Neural progenitor cell (in vitro differentiated cells): ENCODE measurements around the gene PAFAH1B1. TPM values are rescaled to one million over a fixed set of nuclear protein-coding genes. Genes with fewer than 3 reads are reported as not detected.
"Not testable (repeated sequence)": the region's sequence is repeated elsewhere in the genome, so short reads cannot be mapped to it uniquely, and the experiment has no call there.

Experiments used
- DNase-seq: peaks from one replicate; pipeline ENCODE4 v3.0.0-alpha.2; 2016; ENCODE audit warnings: low spot score
- H2AFZ ChIP-seq: fragments of 200-600 bp; sonication (generic); replicated peaks from 2 replicates; pipeline ENCODE4 v1.6.1; 2016; ENCODE audit warnings: antibody characterized with exemption
- H3F3A ChIP-seq: fragments of 200-600 bp; sonication (generic); 2 replicates; pipeline ENCODE4 v1.6.1; 2016; ENCODE audit warnings: antibody characterized with exemption, low read depth
- H3K27ac ChIP-seq: fragments of 200-600 bp; sonication (generic); 2 replicates; pipeline ENCODE4 v1.5.1; 2016; ENCODE audit warnings: mild to moderate bottlenecking
- H3K27me3 ChIP-seq: fragments of 200-600 bp; sonication (generic); 2 replicates; pipeline ENCODE4 v1.6.1; 2016; ENCODE audit warnings: mild to moderate bottlenecking, moderate library complexity
- H3K36me3 ChIP-seq: fragments of 200-600 bp; sonication (generic); 2 replicates; pipeline ENCODE4 v1.5.1; 2016
- H3K4me1 ChIP-seq: fragments of 200-600 bp; sonication (generic); 2 replicates; pipeline ENCODE4 v1.6.1; 2016; ENCODE audit warnings: mixed run types
- H3K4me2 ChIP-seq: fragments of 200-600 bp; sonication (generic); 2 replicates; pipeline ENCODE4 v1.6.1; 2016
- H3K4me3 ChIP-seq: fragments of 200-600 bp; sonication (generic); 2 replicates; pipeline ENCODE4 v1.5.1; 2016
- H3K79me2 ChIP-seq: fragments of 200-600 bp; sonication (generic); 2 replicates; pipeline ENCODE4 v1.6.1; 2016; ENCODE audit warnings: low read depth
- H3K9ac ChIP-seq: fragments of 200-600 bp; sonication (generic); 2 replicates; pipeline ENCODE4 v1.6.1; 2016
- H3K9me3 ChIP-seq: fragments of 200-600 bp; sonication (generic); 2 replicates; pipeline ENCODE4 v1.5.1; 2016; ENCODE audit warnings: low read depth
- H4K20me1 ChIP-seq: fragments of 200-600 bp; sonication (generic); 2 replicates; pipeline ENCODE4 v1.6.1; 2016; ENCODE audit warnings: low read depth
- H3K27ac Mint-ChIP-seq: 3 replicates; pipeline ENCODE4 v1.8.0; 2021; ENCODE audit warnings: mixed read lengths
- H3K27me3 Mint-ChIP-seq: 2 replicates; pipeline ENCODE4 v1.8.0; 2022; ENCODE audit warnings: low read depth, mild to moderate bottlenecking, inconsistent platforms, moderate library complexity, mixed read lengths; ENCODE audit not compliant: insufficient read depth
- H3K36me3 Mint-ChIP-seq: 3 replicates; pipeline ENCODE4 v1.8.0; 2021; ENCODE audit warnings: mixed read lengths
- H3K4me1 Mint-ChIP-seq: 3 replicates; pipeline ENCODE4 v1.8.0; 2021; ENCODE audit warnings: mixed read lengths
- H3K4me3 Mint-ChIP-seq: 3 replicates; pipeline ENCODE4 v1.8.0; 2021; ENCODE audit warnings: mild to moderate bottlenecking, moderate library complexity, mixed read lengths
- H3K9me3 Mint-ChIP-seq: 3 replicates; pipeline ENCODE4 v1.8.0; 2020; ENCODE audit warnings: mixed read lengths
- CTCF ChIP-seq: fragments of 200-600 bp; sonication (generic); IDR thresholded peaks from 2 replicates; pipeline ENCODE4 v1.5.1; 2017; ENCODE audit warnings: antibody characterized with exemption, mild to moderate bottlenecking
- EZH2 ChIP-seq: fragments of 200-600 bp; sonication (generic); IDR thresholded peaks from 2 replicates; pipeline ENCODE4 v1.6.1; 2017; ENCODE audit warnings: antibody characterized with exemption, mild to moderate bottlenecking, moderate library complexity
- EZH2phosphoT487 ChIP-seq: fragments of 200-600 bp; sonication (generic); IDR thresholded peaks from 2 replicates; pipeline ENCODE4 v1.6.1; 2017; ENCODE audit warnings: antibody characterized with exemption
- total RNA-seq: library from RNA; depleted of rRNA; stranded (reverse); fragments of >200 nt; gene quantifications from 2 replicates; pipeline ENCODE4 v1.2.3, GENCODE V29; 2015; ENCODE audit warnings: low replicate concordance

Gene PAFAH1B1
- total RNA-seq, 1 donor from 2014 or later = 209 TPM

GRCh38 chr17:2697611-2698162 lies 104.2 kb downstream of the PAFAH1B1 start:
- Histone ChIP-seq H3K9me3 (no peaks in the 10 kb centered on the region), H3K27ac (no peak overlapping the region), H3K36me3 (no peaks in the 10 kb centered on the region), H3K4me3 (no peak overlapping the region), H3K4me1 (no peaks in the 10 kb centered on the region), H2AFZ (no peak overlapping the region), H3K79me2 (no peaks in the 10 kb centered on the region), H3K4me2 (no peak overlapping the region), H3F3A (no peaks in the 10 kb centered on the region), H4K20me1 (no peaks in the 10 kb centered on the region), H3K27me3 (no peaks in the 10 kb centered on the region), H3K9ac (no peak overlapping the region)
- Mint-ChIP-seq H3K4me1 (no peaks in the 10 kb centered on the region), H3K27me3 (peaks cover 2% of the 10 kb centered on the region), H3K36me3 (no peaks in the 10 kb centered on the region), H3K27ac (no peak overlapping the region), H3K4me3 (no peak overlapping the region), H3K9me3 (no peaks in the 10 kb centered on the region)
- no peak for DNase-seq
- no peak for TF ChIP-seq EZH2
- no peak for TF ChIP-seq CTCF
- no peak for TF ChIP-seq EZH2phosphoT487

- not testable (repeated sequence) for H3K9me3 Mint-ChIP-seq, H3F3A ChIP-seq, H3K4me2 ChIP-seq, H3K4me3 Mint-ChIP-seq, H3K4me1 ChIP-seq, H3K27me3 ChIP-seq, H3K36me3 ChIP-seq, H3K4me1 Mint-ChIP-seq, DNase-seq, H3K36me3 Mint-ChIP-seq, H3K27ac ChIP-seq, H3K9me3 ChIP-seq, H3K27ac Mint-ChIP-seq, H3K79me2 ChIP-seq, H3K27me3 Mint-ChIP-seq, H3K9ac ChIP-seq, H4K20me1 ChIP-seq, H2AFZ ChIP-seq, H3K4me3 ChIP-seq
Measured at GRCh38 chr17:2699216-2699805, 105.9 kb downstream of the PAFAH1B1 start.

- TF ChIP-seq EZH2 (no peak), EZH2phosphoT487 (no peak), CTCF (no peak)
- Mint-ChIP-seq H3K9me3 (no peaks in the 10 kb centered on the region), H3K4me3 (no peak overlapping the region), H3K27me3 (peaks cover 2% of the 10 kb centered on the region), H3K4me1 (peaks cover 2% of the 10 kb centered on the region), H3K36me3 (no peaks in the 10 kb centered on the region), H3K27ac (no peak overlapping the region)
- H2AFZ ChIP-seq = no peak overlapping the region
- H3K9ac ChIP-seq = no peak overlapping the region
- H3K4me1 ChIP-seq = peaks cover 6% of the 10 kb centered on the region
- H3K27me3 ChIP-seq = no peaks in the 10 kb centered on the region
- H4K20me1 ChIP-seq = peaks cover 4% of the 10 kb centered on the region
- no peaks in the 10 kb centered on the region for H3F3A ChIP-seq
- no peaks in the 10 kb centered on the region for H3K9me3 ChIP-seq
- H3K36me3 ChIP-seq = no peaks in the 10 kb centered on the region
- no peak overlapping the region for H3K4me2 ChIP-seq
- DNase-seq = no peak
- no peak overlapping the region for H3K4me3 ChIP-seq
- H3K79me2 ChIP-seq = no peaks in the 10 kb centered on the region
- no peak overlapping the region for H3K27ac ChIP-seq
Measured at GRCh38 chr17:2700030-2700490, 106.6 kb downstream of the PAFAH1B1 start.

- peaks cover 8% of the 10 kb centered on the region for H3K4me1 Mint-ChIP-seq
- H3K27ac Mint-ChIP-seq = no peak overlapping the region
- no peak for TF ChIP-seq EZH2
- no peak for TF ChIP-seq EZH2phosphoT487
- TF ChIP-seq CTCF = no peak
- H3K9me3 Mint-ChIP-seq = no peaks in the 10 kb centered on the region
- no peak overlapping the region for H3K4me3 ChIP-seq
- peaks cover 2% of the 10 kb centered on the region for H3K36me3 Mint-ChIP-seq
- H3K27me3 Mint-ChIP-seq = peaks cover 5% of the 10 kb centered on the region
- no peaks in the 10 kb centered on the region for H3K36me3 ChIP-seq
- no peak overlapping the region for H2AFZ ChIP-seq
- no peak overlapping the region for H3K9ac ChIP-seq
- H3K4me2 ChIP-seq = no peak overlapping the region
- H3K27me3 ChIP-seq = no peaks in the 10 kb centered on the region
- no peaks in the 10 kb centered on the region for H3K9me3 ChIP-seq
- no peak for DNase-seq
- H3K27ac ChIP-seq = no peak overlapping the region
- H3K4me3 Mint-ChIP-seq = no peak overlapping the region
- H3K79me2 ChIP-seq = peaks cover 2% of the 10 kb centered on the region
- peaks cover 9% of the 10 kb centered on the region for H4K20me1 ChIP-seq
- no peaks in the 10 kb centered on the region for H3F3A ChIP-seq
- H3K4me1 ChIP-seq = peaks cover 11% of the 10 kb centered on the region
Measured at GRCh38 chr17:2700491-2701141, 107.2 kb downstream of the PAFAH1B1 start.
